ENCODE results near the gene MSH5.

Gene MSH5

GRCh38 chr6:31730631-31731086 lies 9.1 kb upstream of the MSH5 start:
- no peak for DNase-seq

DNA sequence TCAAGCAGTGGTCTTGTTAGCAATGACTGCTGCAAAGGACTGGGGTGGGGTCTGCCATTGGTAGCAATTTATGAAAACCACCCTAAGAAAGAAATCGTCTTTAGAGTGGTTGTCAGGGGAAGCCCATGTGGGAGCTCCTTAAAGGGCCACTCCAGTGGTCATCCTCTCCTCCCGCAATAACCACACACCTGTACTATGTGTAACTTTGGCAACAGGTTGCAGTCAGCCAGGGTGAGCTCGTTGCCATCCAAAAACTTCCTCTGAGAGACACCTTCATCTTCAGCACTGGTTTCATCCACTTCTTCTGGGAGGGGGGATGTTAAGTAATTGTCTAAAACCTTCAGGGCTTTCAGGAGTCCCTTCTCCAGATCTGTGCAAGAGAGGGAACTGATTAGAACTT lies 7.8 kb upstream of the MSH5 start:
- DNase-seq, result no peak

DNA sequence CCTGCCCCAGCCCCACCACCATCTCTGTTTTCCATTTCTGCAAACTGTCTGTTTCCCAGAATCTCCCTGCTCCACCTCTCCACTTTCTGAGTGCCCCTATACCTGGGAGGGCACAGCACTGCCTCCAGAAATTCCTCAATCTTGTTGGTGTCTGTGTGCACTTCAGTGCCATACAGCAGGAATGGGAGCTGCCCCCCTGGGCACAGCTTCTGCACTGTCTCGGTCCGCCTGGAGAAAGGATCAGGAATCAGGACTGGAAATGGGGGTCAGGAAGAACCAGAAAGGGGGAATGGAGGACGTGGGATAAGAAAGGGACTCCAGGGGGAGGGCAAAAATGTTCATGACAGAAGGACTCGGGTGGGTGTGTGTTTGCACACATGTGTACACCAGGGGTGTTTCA lies 6.1 kb upstream of the MSH5 start:
- no peak for DNase-seq

- DNase-seq, result no peak
Measured at GRCh38 chr6:31734247-31734820, 5.5 kb upstream of the MSH5 start.

DNA sequence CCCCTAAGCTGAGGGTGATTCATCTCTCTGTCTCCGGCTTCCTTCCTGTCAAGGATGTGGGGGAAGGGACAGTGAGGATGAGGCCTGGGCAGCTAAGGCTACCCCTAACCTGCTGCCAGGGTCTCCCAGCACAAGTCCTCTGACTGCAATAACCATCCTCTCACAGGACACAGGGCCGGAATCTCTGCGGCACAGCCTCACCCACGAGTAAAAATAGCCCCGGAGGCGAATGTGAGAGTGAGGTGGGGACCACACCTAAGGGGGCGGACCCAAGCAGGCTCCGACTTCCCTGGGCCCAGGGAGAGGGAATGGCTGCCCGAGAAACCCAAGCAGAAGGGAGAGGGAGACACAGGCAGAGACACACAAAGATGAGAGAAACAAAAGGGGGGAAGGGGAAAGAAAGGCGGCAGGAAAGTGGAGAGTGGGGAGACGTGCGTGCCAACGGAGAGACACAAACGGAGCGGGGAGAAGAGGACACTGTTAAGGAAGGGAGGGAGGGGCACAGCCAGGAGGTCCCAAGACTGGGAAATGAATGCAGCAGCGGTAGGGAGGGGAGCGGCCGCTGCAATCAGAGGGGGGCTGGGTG lies 4.9 kb upstream of the MSH5 start:
- peak; percentile 34 for DNase-seq

DNA sequence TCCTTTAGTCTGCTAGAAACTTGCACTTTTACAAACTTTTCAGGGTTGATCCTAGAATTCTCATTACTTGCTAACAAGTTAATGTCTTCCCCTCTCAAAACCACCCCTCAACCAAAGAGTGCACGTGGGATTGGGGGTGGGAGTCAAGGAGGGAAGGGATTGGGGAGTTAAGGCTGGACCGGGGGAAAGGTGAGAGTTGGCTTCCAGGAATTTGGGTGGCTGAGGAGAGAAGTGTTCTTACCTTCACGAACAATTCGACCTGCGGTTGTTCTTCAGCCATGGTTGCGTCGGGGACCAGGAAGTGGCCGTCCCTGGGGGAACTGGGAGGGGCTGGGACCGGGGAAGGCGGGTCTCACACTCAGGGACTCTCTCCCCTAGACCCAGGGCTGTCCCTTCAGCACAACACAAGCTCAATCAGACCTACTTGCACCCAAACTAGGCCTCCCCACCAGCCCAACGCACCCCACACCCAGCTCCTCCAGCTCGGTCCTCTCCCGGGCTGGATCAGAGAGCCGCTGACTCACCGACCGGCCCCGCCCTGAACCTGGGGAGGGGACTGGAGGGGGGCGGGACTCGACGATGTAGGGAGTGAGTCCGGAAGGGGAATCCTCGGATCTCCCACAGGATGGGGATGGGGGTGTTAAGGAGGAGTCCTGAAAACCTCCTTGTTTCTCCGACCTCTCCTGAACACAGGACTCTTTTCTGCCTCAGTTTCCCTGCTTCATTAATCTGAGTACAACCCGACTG lies 3.6 kb upstream of the MSH5 start, which contains the start of gene CLIC1:
CLIC1 (minus strand) TSS at position 510 of the 747 bp plus-strand sequence; CDS start at position 280, 230 bp downstream.
- peak; percentile 73 for DNase-seq

DNA sequence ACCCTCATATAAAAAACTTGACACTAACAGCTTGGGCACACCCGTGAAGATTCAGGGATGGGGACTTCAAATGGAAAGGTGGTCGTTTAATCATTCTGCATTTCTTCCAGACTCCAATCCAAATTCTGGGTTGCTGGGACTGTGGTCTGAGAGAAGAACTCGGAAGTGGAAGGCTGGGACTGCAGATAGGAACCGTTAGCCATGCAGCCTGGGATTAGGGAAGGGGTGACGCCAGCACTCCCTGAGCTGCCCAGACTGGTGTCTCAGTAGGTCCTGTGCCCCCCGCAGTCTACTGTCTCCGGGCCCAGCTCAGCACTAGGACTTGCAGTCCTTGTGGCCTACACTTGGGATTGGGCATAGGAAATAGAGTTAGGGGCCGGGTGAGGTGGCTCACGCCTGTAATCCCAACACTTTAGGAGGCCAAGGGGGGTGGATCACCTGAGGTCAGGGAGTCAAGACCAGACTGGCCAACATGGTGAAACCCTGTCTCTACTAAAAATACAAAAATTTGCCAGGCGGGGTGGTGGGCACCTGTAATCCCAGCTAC lies 3.0 kb upstream of the MSH5 start:
- DNase-seq, result no peak

- no peak for DNase-seq
Measured at GRCh38 chr6:31737315-31737990, 2.4 kb upstream of the MSH5 start.

GRCh38 chr6:31737991-31738979 lies 1.5 kb upstream of the MSH5 start:
- peak; percentile 52 for DNase-seq

- DNase-seq, result no peak
Measured at GRCh38 chr6:31740397-31741223, 805 bp downstream of the MSH5 start.

DNA sequence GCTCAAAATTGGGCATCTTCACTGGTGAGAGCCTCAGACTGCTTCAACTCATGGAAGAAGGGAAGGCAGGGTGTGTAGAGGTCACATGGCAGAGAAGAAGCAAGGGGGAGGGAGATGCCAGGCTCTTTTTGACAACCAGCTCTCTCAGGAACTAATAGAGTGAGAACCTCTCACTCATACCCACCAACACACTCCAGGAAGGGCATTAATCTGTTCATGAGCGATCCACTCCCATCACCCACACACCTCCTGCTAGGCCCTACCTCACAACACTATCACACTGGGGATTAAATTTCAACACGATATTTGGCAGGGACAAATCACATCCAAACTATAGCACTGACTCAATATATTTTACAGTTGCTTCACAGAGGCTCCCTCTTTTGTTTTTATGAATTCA lies 2.0 kb downstream of the MSH5 start:
- no peak for DNase-seq

GRCh38 chr6:31742894-31743293 lies 3.1 kb downstream of the MSH5 start:
- DNase-seq, result no peak

DNA sequence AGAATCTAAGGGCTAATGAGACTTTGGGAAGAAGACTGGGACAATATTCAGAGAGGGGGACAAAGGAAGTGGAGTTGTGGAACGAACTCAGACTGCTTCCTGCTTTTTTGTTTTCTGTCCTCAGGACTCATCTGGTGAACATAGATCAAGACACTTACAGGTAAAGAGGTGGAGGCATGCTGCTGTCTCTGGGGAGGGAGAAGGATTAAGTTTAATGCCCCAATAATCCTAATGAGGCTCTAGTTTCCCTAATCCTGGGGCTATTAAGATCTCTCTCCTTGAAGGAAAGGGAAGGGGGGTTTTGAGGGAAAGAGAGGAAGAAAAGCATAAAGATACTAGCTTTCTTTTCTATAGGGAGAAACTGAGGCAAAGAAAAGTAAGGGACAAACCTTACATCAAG lies 4.6 kb downstream of the MSH5 start:
- no peak for DNase-seq

DNA sequence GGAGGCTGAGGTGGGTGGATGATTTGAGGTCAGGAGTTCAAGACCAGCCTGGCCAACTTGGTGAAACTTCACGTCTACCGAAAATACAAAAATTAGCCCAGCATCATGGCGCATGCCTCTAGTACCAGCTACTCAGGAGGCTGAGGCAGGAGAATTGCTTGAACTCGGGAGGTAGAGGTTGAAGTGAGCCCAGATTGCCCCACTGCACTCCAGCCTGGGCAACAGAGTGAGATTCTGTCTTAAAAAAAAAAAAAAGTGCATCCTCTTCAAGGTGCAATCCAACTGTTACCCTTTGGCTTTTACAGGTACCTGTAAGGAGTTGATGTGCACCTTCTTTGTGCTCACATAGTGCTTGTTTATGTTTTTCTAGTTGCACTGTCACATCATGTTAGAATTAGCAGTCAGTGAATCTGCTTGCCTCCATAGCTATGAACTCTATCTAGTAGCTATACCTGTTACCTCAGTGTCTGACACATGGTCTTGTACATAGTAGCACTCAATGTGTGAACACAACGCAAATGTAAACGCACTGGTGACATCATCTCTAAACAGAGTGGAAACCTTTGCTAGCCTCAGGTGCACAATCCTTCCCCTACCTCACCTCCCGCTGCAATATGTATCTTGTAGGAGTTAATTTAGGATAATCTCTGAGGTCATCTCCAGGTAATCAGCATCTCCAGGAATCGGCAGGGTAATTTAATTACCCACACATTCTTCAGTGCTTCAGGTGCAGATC lies 9.7 kb downstream of the MSH5 start:
- DNase-seq, result no peak

GRCh38 chr6:31750411-31751022 lies 10.7 kb downstream of the MSH5 start:
- DNase-seq, result no peak

- DNase-seq, result no peak
Measured at GRCh38 chr6:31752739-31753319, 13.0 kb downstream of the MSH5 start.

GRCh38 chr6:31758281-31758680 lies 18.5 kb downstream of the MSH5 start:
- DNase-seq, result no peak

GRCh38 chr6:31760790-31761189 lies 21.0 kb downstream of the MSH5 start:
- DNase-seq, result no peak

- DNase-seq, result no peak
Measured at GRCh38 chr6:31761343-31761742, 21.5 kb downstream of the MSH5 start.

DNA sequence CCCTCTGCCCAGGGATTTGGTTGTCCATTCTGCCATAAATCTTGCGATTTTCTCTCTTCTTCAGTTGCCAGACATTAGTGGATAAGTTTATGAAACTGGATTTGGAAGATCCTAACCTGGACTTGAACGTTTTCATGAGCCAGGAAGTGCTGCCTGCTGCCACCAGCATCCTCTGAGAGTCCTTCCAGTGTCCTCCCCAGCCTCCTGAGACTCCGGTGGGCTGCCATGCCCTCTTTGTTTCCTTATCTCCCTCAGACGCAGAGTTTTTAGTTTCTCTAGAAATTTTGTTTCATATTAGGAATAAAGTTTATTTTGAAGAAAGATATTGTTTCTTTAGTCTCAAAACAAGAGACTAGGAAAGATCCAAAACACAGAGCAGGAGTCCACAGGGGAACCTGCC lies 22.6 kb downstream of the MSH5 start, which contains the start of gene SAPCD1:
SAPCD1 (plus strand) TSS at position 301 of the 400 bp plus-strand sequence. CDS start 399 bp downstream, outside the sequence.
- DNase-seq, result no peak
